COLO829 (cell line): ENCODE results near the gene TRIM40.

Experiments
- DNase-seq: peaks from one replicate; pipeline ENCODE4 v3.0.0; 2012; ENCODE audit warnings: low spot score

The TRIM40 gene

GRCh38 chr6:30149858-30150550 is 14.1 kb downstream of the TRIM40 start:
- no peak for DNase-seq

- no peak for DNase-seq
Measured at GRCh38 chr6:30150671-30151395, 14.9 kb downstream of the TRIM40 start.

GRCh38 chr6:30151580-30151979 is 15.6 kb downstream of the TRIM40 start:
- no peak for DNase-seq

GRCh38 chr6:30152016-30152673 is 16.2 kb downstream of the TRIM40 start:
- DNase-seq, result no peak

- DNase-seq, result no peak
Measured at GRCh38 chr6:30152910-30153610, 17.1 kb downstream of the TRIM40 start.

- no peak for DNase-seq
Measured at GRCh38 chr6:30154061-30154460, 18.1 kb downstream of the TRIM40 start.

- peak; percentile 64 for DNase-seq
Measured at GRCh38 chr6:30154709-30155519, 19.0 kb downstream of the TRIM40 start.

- no peak for DNase-seq
Measured at GRCh38 chr6:30155520-30156261, 19.8 kb downstream of the TRIM40 start.

GRCh38 chr6:30156262-30156599 is 20.3 kb downstream of the TRIM40 start:
- peak; percentile 74 for DNase-seq

GRCh38 chr6:30156774-30157173 is 20.8 kb downstream of the TRIM40 start:
- DNase-seq, result no peak

GRCh38 chr6:30157581-30157980 is 21.6 kb downstream of the TRIM40 start:
- DNase-seq, result no peak

GRCh38 chr6:30157999-30158398 is 22.1 kb downstream of the TRIM40 start:
- no peak for DNase-seq

GRCh38 chr6:30158475-30159040 is 22.6 kb downstream of the TRIM40 start:
- no peak for DNase-seq

GRCh38 chr6:30160008-30160784 is 24.3 kb downstream of the TRIM40 start:
- no peak for DNase-seq

- DNase-seq, result no peak
Measured at GRCh38 chr6:30160785-30161531, 25.0 kb downstream of the TRIM40 start, which contains the start of gene TRIM10. TSS of gene TRIM10 (minus strand) at chr6:30161211. CDS start at chr6:30160858, 353 bp downstream.

GRCh38 chr6:30162265-30163089 is 26.5 kb downstream of the TRIM40 start:
- no peak for DNase-seq

GRCh38 chr6:30163090-30163917 is 27.4 kb downstream of the TRIM40 start, which contains the start of gene TRIM15:
TSS of gene TRIM15 (plus strand) at chr6:30163546. CDS start at chr6:30163685, 139 bp downstream.
- DNase-seq, result no peak
